Non-pigmented ciliary epithelial cell (primary cell): ENCODE results near the gene RARRES2.

Experiments used
- DNase-seq: peaks from one replicate; pipeline ENCODE4 v3.0.0-alpha.2; 2010; ENCODE audit warnings: low read depth

Gene RARRES2

DNA sequence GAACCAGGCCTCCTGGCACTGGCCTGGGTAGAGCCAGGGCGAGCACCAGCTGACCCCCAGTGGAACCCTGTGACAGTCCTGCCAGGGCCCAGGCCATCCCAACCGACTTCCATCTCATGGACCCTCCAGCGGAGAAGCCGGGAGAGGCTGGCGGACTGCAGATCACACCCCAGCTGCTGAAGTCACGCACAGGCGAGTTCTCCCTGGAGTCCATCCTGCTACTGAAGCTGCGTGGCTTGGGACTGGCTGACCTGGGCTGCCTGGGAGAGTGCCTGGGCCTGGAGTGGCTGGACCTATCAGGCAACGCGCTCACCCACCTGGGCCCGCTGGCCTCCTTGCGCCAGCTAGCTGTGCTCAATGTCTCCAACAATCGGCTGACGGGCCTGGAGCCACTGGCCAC is 4.7 kb downstream of the RARRES2 start:
- DNase-seq = no peak

GRCh38 chr7:150335774-150336112 is 5.7 kb downstream of the RARRES2 start:
- DNase-seq = no peak

GRCh38 chr7:150335108-150335773 is 6.2 kb downstream of the RARRES2 start:
- no peak for DNase-seq

DNA sequence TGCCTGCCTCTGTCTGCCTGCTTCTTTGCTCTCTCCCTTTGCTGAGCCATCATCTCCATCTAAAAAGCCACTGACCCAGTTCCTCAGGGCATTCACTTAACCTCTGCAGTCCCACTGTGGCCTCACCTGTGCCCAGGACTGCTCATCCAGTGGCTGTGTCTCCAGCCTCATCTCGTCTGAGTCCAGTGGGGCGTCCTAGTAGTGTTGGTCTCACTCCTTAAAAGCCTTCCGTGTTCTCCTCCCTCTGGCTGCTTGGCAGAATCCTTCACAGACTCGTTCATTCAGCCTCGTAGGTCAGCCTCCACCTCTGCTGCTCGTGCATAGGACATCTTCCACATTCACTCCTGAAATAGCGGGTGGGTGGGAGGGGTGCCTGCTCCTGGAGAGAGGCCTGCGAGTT is 7.3 kb downstream of the RARRES2 start:
- no peak for DNase-seq

DNA sequence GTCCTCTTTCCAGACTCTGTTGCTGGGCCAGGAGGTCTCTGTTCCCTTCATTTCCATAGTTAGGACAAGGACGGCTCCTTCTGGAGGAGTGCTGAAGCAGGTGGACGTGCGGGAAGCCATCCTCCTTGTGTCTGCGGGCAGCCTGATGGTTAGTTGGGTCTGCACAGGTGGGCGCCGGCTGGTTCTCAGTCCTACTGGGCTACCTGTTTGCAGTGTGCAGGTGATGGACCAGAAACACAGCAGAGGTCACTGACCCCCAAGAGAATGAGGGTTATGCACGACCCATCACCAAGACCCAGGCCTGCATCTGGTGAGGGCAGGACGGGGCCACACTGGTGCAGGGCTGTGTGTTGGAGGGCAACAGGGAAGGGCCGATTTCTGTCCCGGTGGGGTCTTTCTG is 7.8 kb downstream of the RARRES2 start:
- DNase-seq = no peak

DNA sequence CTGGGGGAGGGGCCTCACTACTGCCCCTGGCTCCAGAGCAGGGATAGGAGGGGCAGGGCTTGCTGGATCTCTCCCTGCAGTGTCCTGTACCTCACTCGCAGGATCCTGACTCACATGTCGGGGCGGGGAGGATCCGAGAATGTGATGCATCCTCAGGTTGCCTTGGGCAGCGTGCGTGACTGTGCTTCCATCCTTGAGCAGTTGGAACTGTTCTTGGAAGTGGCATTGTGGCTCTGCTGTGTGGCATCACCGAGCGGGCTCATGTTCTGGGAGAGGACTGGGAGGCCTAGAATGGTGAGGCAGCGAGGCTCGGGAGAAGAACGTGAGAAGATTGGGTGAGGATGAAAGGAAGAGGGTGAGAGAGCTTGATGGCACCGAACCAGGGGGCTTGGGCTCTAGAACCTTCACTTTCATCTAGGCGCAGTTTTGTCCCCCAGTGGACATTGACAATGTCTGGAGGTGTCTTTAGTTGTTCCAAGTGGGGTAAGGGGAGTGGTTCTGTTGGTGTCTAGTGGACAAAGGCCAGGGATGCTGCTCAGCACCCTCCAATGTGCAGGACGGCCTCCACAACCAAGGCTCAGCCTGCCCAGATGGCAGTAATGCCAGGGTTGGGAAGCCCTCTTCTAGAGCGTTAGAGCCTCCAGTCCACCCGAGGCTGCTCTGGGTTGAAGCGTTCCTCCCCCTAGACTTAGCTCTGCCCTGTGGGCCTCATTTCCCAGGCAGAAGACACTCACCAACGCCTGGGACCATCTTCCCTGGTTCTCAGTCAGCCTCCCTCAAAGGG is 8.4 kb downstream of the RARRES2 start:
- no peak for DNase-seq

DNA sequence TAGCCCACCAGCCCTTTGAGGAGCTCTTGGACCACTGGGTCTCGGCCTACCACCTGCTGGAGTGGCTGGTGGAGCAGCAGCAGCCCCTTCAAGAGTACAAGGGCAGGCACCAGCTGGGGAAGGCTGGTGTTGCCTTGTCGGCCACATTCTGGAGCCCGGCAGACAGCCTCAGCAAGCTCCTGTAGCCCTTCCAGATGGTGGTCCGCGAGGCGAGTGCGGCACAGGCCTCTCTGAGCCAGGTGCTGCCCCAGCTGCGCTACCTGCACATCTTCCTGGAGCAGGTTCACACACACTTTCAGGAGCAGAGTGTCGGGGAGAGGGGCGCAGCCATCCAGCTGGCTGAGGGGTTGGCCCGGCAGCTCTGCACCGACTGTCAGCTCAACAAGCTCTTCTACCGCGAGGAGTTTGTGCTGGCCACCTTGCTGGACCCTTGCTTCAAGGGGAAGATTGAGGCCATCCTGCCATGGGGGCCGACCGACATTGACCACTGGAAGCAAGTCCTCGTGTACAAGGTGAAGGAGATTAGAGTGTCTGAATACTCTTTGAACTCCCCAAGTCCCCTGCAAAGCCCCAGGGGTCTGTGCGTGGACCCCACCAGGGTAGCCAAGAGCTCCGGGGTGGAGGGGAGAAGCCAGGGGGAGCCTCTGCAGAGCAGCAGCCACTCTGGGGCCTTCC is 11.1 kb downstream of the RARRES2 start:
- no peak for DNase-seq

DNA sequence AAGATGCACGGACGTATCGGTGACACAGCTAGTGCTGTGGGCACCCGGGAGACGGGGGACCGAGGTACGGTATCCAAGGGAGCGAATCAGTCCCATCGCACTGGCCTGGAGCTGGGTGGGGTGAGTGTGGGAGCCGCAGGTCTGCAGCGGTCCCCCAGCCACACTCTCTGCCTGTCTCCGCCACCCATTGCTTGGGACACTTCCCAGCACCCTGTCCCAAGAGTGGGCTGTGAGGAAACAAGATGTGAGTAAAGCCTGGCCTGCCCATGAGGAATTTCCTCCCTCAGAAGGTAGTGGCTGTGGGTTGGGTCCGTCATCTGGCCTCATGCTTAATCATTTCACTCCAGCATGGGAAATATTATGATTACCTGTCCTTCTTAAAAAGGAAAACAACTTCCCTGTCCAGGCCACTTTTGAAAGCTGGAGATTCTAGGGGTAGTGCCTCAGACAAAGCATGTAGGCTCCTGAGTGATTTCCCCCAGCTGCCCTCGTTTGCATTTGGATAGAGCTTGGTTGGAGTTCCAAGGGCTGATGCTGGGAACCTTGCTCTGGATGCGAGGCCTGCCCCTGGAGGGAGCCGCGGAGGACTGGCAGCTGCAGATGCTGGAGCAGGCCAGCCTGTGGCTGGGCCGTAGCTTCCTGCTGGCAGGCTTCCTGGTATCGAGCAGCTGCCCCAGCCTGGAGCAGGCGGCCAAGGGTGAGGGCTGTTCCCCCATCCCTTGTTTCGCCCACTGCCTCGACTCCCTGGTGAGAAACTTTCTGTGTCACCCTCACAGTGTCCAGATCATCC is 11.9 kb downstream of the RARRES2 start:
- DNase-seq = no peak

DNA sequence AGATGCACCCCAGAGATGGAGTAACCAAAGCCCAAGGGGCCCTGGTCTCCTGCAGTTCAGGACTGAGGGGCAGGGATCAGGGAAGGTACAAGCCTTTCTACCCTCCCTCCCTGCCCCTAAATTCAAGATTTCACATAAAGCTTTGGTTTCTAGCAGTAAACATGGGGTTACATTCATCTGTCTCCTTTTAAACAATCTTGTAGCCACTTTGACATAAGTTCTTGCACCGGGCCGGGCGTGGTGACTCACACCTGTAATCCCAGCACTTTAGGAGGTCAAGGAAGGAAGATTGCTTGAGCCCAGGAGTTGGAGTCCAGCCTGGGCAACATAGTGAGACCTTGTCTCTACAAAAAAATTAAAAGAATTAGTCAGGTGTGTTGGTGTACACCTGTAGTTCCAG is 14.1 kb downstream of the RARRES2 start:
- no peak for DNase-seq

- DNase-seq = no peak
These were observed 14.7 kb downstream of the RARRES2 start for GRCh38 chr7:150326657-150327268.

DNA sequence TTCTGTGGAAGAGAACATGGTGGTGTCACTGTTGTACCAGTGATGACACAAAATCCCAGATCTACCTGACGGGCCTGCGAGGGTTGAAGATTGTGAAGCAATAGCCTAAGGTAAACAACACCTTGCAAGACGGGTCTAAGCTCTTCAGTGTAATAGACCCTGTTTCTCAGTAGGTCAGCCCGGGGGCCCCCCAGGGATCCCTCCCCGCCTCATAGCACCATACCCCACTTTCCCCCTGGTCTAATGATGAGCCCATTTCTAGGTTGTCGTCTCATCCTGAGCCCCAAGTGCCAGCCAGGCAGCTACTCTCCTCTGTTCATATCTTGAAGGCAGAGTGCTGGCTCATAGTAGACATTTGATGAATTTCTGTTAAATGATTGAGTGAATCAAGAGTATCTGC is 15.5 kb downstream of the RARRES2 start:
- DNase-seq = no peak

- DNase-seq = no peak
These were observed 16.3 kb downstream of the RARRES2 start for GRCh38 chr7:150325110-150325611.

DNA sequence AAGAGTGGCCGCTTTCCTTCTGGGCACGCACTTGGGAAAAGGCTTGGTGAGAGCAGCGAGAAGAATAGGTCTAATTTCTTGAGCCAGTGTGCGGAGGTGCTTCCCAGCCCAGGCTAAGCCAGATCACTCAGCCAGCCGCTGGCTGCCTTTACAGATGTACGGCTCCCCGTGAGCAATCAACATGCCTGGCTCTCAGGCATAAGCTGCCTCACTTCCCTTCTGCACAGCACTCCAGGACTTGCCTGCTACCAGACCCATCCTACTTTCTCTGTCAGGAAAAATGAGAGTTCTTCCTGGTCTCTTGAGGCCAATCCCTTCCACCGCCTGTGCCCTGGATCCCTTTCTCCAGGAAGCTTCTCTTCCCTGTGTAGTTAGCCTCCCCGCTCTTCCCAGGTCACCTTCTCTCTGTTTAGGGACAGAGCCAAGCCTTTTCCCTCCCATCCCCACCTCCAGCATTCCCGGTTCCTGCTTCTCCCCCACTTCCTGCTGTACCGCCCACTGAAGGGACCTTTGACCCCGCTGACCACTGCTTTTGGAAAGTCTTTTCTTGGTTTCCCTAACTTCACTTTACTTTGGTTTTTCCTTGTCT is 17.0 kb downstream of the RARRES2 start:
- no peak for DNase-seq

GRCh38 chr7:150323682-150324372 is 17.6 kb downstream of the RARRES2 start:
- no peak for DNase-seq

DNA sequence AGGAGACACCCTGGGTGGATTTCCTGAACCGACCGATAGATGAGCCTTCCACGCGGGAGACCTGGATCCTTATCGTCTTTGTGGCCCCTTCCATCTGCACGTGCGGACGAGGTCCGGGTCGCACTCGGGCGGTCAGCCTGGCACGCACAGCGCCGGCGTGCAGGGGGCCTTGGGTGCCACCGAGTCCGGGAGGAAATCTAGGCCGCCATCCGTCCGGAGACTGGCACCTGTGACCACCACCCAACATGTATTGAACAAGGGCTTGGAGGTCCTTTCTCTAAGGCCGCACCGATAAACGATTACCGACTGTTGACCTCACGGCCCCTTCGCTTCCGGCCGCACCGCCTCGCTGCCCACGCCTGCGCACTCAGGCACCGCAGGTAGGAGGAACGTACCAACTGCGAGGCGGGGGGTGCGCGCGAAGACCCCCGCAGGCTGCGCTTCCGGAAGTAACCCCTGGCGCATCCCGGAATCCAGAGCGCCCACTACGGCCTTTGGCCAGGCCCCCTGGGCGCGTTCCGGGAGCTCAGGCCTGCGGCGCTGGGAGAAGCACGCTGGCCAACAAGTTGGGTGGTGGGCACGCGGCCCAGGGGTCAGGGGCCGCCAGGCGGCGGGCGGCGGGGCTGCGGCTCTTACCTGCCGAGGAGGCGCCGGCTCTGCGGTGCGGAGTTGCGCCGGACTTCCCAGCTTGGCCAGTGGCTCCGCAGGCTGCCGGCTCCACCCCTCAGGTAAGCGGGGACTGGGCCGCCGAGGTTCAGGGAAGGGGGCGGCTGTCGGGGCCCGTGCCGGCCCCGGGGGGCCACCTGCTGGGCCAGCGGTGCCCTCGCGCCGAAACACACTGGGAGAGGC is 18.4 kb downstream of the RARRES2 start, which contains the start of the genes ACTR3C and LRRC61:
ACTR3C (minus strand) TSS at position 713 of the 849 bp plus-strand sequence. CDS start 28,249 bp downstream, outside the sequence.
LRRC61 (plus strand) TSS at position 523 of the 849 bp plus-strand sequence. CDS start 13,507 bp downstream, outside the sequence.
- no peak for DNase-seq

GRCh38 chr7:150322114-150322832 is 19.2 kb downstream of the RARRES2 start:
- DNase-seq = no peak

GRCh38 chr7:150321788-150322113 is 19.7 kb downstream of the RARRES2 start:
- DNase-seq = no peak

- peak; percentile 68 for DNase-seq
These were observed 23.5 kb downstream of the RARRES2 start for GRCh38 chr7:150317748-150318444.
